ENCODE data around the gene CIPC. TPM values are rescaled to one million over a fixed set of nuclear protein-coding genes. Genes with fewer than 3 reads are reported as not detected.

CIPC gene
- total RNA-seq, 2 experiments from 2014 or later = 20.9 to 43.4 TPM

- no TSS peak for BruUV-seq (replicated peaks)
- Histone ChIP-seq H2AFZ (ENCODE audit: low read length) (no peak overlapping the region), H4K20me1 (ENCODE audit: insufficient read depth, low read length) (no peaks in the 10 kb centered on the region), H3K9me3 (ENCODE audit: low read length) (peaks cover 14% of the 10 kb centered on the region), H3K9me2 (ENCODE audit: insufficient read depth, low read length) (no peaks in the 10 kb centered on the region), H3K4me2 (ENCODE audit: low read length) (no peak overlapping the region), H3K36me3 (ENCODE audit: insufficient read depth, low read length) (no peaks in the 10 kb centered on the region; the same call in 1 of the 2 replicates), H3K4me1 (ENCODE audit: insufficient read depth, low read length, poor library complexity, severe bottlenecking) (no peaks in the 10 kb centered on the region), H3K4me3 (ENCODE audit: low read depth, low read length, poor library complexity, severe bottlenecking) (no peak overlapping the region), H3K27ac (ENCODE audit: low read depth, low read length, poor library complexity, severe bottlenecking) (no peak overlapping the region), H3K79me2 (ENCODE audit: insufficient read depth, low read depth, low read length) (no peaks in the 10 kb centered on the region)
- no peak for DNase-seq (ENCODE audit: low spot score)
- ChIA-PET POLR2A (no interaction called here), CTCF (ENCODE audit: unreplicated experiment) (no interaction called here)
- TF ChIP-seq EZH2phosphoT487 (IDR thresholded peaks at IDR 0.05; ENCODE audit: borderline replicate concordance, low read depth, low read length) (no peak), CTCF (conservative IDR thresholded peaks at IDR 0.05; ENCODE audit: low read length) (no peak)
- intact Hi-C loops (cut with micrococcal nuclease; ENCODE audit: unreplicated experiment) = no loop called here
Observed at GRCh38 chr14:77088219-77088618, 9.8 kb upstream of the CIPC start.

GRCh38 chr14:77088645-77089044, 9.4 kb upstream of the CIPC start:
- Histone ChIP-seq H2AFZ (ENCODE audit: low read length) (no peak overlapping the region), H3K9me3 (ENCODE audit: low read length) (peaks cover 14% of the 10 kb centered on the region), H3K4me3 (ENCODE audit: low read depth, low read length, poor library complexity, severe bottlenecking) (no peak overlapping the region), H4K20me1 (ENCODE audit: insufficient read depth, low read length) (no peaks in the 10 kb centered on the region), H3K79me2 (ENCODE audit: insufficient read depth, low read depth, low read length) (no peaks in the 10 kb centered on the region), H3K4me2 (ENCODE audit: low read length) (no peak overlapping the region), H3K4me1 (ENCODE audit: insufficient read depth, low read length, poor library complexity, severe bottlenecking) (no peaks in the 10 kb centered on the region), H3K9me2 (ENCODE audit: insufficient read depth, low read length) (no peaks in the 10 kb centered on the region), H3K27ac (ENCODE audit: low read depth, low read length, poor library complexity, severe bottlenecking) (no peak overlapping the region), H3K36me3 (ENCODE audit: insufficient read depth, low read length) (no peaks in the 10 kb centered on the region; the same call in 1 of the 2 replicates)
- ChIA-PET POLR2A (interaction anchor here (0.8 kb wide), 1 partner anchor 63 kb away, joined by 3 read pairs; no protein-coding TSS in a partner anchor), CTCF (ENCODE audit: unreplicated experiment) (interaction anchor here (1.0 kb wide), 1 partner anchor 18 kb away, joined by 3 read pairs; no protein-coding TSS in a partner anchor)
- DNase-seq (ENCODE audit: low spot score) = no peak
- no peak for TF ChIP-seq EZH2phosphoT487 (IDR thresholded peaks at IDR 0.05; ENCODE audit: borderline replicate concordance, low read depth, low read length)
- TF ChIP-seq CTCF (conservative IDR thresholded peaks at IDR 0.05; ENCODE audit: low read length) = no peak
- intact Hi-C loops (cut with micrococcal nuclease; ENCODE audit: unreplicated experiment) = no loop called here
- BruUV-seq (replicated peaks) = no TSS peak

GRCh38 chr14:77091518-77091917, 6.5 kb upstream of the CIPC start:
- ChIA-PET CTCF (ENCODE audit: unreplicated experiment) (no interaction called here), POLR2A (interaction anchor here (0.7 to 1.3 kb wide), 2 partner anchors 12 to 204 kb away, joined by 3 read pairs; no protein-coding TSS in a partner anchor)
- no peak overlapping the region for H3K4me2 ChIP-seq (ENCODE audit: low read length)
- no TSS peak for BruUV-seq (replicated peaks)
- peaks cover 14% of the 10 kb centered on the region for H3K9me3 ChIP-seq (ENCODE audit: low read length)
- H3K4me3 ChIP-seq (ENCODE audit: low read depth, low read length, poor library complexity, severe bottlenecking) = no peak overlapping the region
- no peak overlapping the region for H2AFZ ChIP-seq (ENCODE audit: low read length)
- H3K4me1 ChIP-seq (ENCODE audit: insufficient read depth, low read length, poor library complexity, severe bottlenecking) = peaks cover 4% of the 10 kb centered on the region
- TF ChIP-seq EZH2phosphoT487 (IDR thresholded peaks at IDR 0.05; ENCODE audit: borderline replicate concordance, low read depth, low read length) = no peak
- TF ChIP-seq CTCF (conservative IDR thresholded peaks at IDR 0.05; ENCODE audit: low read length) = no peak
- no peak overlapping the region for H3K27ac ChIP-seq (ENCODE audit: low read depth, low read length, poor library complexity, severe bottlenecking)
- no peaks in the 10 kb centered on the region; the same call in 1 of the 2 replicates for H3K36me3 ChIP-seq (ENCODE audit: insufficient read depth, low read length)
- no peak for DNase-seq (ENCODE audit: low spot score)
- H4K20me1 ChIP-seq (ENCODE audit: insufficient read depth, low read length) = no peaks in the 10 kb centered on the region
- intact Hi-C loops (cut with micrococcal nuclease; ENCODE audit: unreplicated experiment) = loop anchor here (10.0 kb wide), 1 partner anchor 367 kb away; no protein-coding TSS in a partner anchor
- no peaks in the 10 kb centered on the region for H3K79me2 ChIP-seq (ENCODE audit: insufficient read depth, low read depth, low read length)
- no peaks in the 10 kb centered on the region for H3K9me2 ChIP-seq (ENCODE audit: insufficient read depth, low read length)
